H9 (cell line): ENCODE data around the gene CCDC178. TPM values are rescaled to one million over a fixed set of nuclear protein-coding genes. Genes with fewer than 3 reads are reported as not detected.

ENCODE experiments used
- DNase-seq: peaks from one replicate; pipeline ENCODE4 v3.0.0-alpha.2; 2017
- H2AFZ ChIP-seq: one replicate; pipeline ENCODE4 v1.6.1; 2013; ENCODE audit warnings: mild to moderate bottlenecking, low read length, control low read depth, moderate library complexity
- H2AK5ac ChIP-seq: 2 replicates; pipeline ENCODE4 v1.6.1; 2013; ENCODE audit warnings: low read length, control low read depth, mixed read lengths; ENCODE audit not compliant: insufficient read length
- H2BK120ac ChIP-seq: one replicate; pipeline ENCODE4 v1.6.1; 2013; ENCODE audit warnings: low read depth, mild to moderate bottlenecking, low read length, control low read depth, inconsistent platforms; ENCODE audit not compliant: poor library complexity, severe bottlenecking
- H2BK12ac ChIP-seq: 2 replicates; pipeline ENCODE4 v1.6.1; 2013; ENCODE audit warnings: low read length, control low read depth, mixed read lengths, low read depth; ENCODE audit not compliant: insufficient read length
- H2BK15ac ChIP-seq: 2 replicates; pipeline ENCODE4 v1.6.1; 2013; ENCODE audit warnings: low read depth, low read length, control low read depth
- H2BK20ac ChIP-seq: one replicate; pipeline ENCODE4 v1.6.1; 2013; ENCODE audit warnings: low read depth, mild to moderate bottlenecking, low read length, control low read depth, inconsistent platforms; ENCODE audit not compliant: poor library complexity, severe bottlenecking
- H2BK5ac ChIP-seq: 2 replicates; pipeline ENCODE4 v1.6.1; 2013; ENCODE audit warnings: low read length, control low read depth, mixed read lengths; ENCODE audit not compliant: insufficient read length
- H3K14ac ChIP-seq: 2 replicates; pipeline ENCODE4 v1.6.1; 2013; ENCODE audit warnings: low read length, control low read depth; ENCODE audit not compliant: insufficient read depth
- H3K18ac ChIP-seq: 2 replicates; pipeline ENCODE4 v1.6.1; 2013; ENCODE audit warnings: low read depth, mild to moderate bottlenecking, mixed read lengths, low read length, control low read depth; ENCODE audit not compliant: insufficient read length
- H3K23ac ChIP-seq: 2 replicates; pipeline ENCODE4 v1.6.1; 2013; ENCODE audit warnings: low read length, control low read depth, mixed read lengths, low read depth; ENCODE audit not compliant: insufficient read length
- H3K23me2 ChIP-seq: 2 replicates; pipeline ENCODE4 v1.6.1; 2013; ENCODE audit warnings: low read depth, mild to moderate bottlenecking, mixed read lengths, low read length, control low read depth; ENCODE audit not compliant: insufficient read length, poor library complexity, severe bottlenecking
- H3K27ac ChIP-seq: 2 replicates; pipeline ENCODE4 v1.5.1; 2013; ENCODE audit warnings: low read length, control low read depth, mixed read lengths, low read depth; ENCODE audit not compliant: insufficient read length
- H3K27me3 ChIP-seq: 2 replicates; pipeline ENCODE4 v1.6.1; 2013; ENCODE audit warnings: low read length, control low read depth, inconsistent platforms; ENCODE audit not compliant: insufficient read depth
- H3K4ac ChIP-seq: 2 replicates; pipeline ENCODE4 v1.6.1; 2013; ENCODE audit warnings: low read depth, mild to moderate bottlenecking, control low read depth, inconsistent platforms, low read length, moderate library complexity
- H3K4me1 ChIP-seq: 2 replicates; pipeline ENCODE4 v1.6.1; 2013; ENCODE audit warnings: low read length, control low read depth, inconsistent platforms; ENCODE audit not compliant: insufficient read depth
- H3K4me2 ChIP-seq: 2 replicates; pipeline ENCODE4 v1.6.1; 2013; ENCODE audit warnings: low read length, control low read depth, mixed read lengths; ENCODE audit not compliant: insufficient read length, insufficient read depth
- H3K56ac ChIP-seq: 2 replicates; pipeline ENCODE4 v1.6.1; 2013; ENCODE audit warnings: low read depth, mild to moderate bottlenecking, mixed read lengths, low read length, control low read depth; ENCODE audit not compliant: insufficient read length
- H3K79me1 ChIP-seq: 2 replicates; pipeline ENCODE4 v1.6.1; 2013; ENCODE audit warnings: low read depth, mild to moderate bottlenecking, moderate library complexity, low read length, control low read depth, inconsistent platforms; ENCODE audit not compliant: insufficient read depth, poor library complexity, severe bottlenecking
- H3K79me2 ChIP-seq: 2 replicates; pipeline ENCODE4 v1.6.1; 2013; ENCODE audit warnings: low read length, control low read depth, inconsistent platforms; ENCODE audit not compliant: insufficient read depth
- H3K9ac ChIP-seq: 2 replicates; pipeline ENCODE4 v1.6.1; 2013; ENCODE audit warnings: low read length, control low read depth, mixed read lengths; ENCODE audit not compliant: insufficient read length; ENCODE audit errors: extremely low read depth
- H3K9me3 ChIP-seq: one replicate; pipeline ENCODE4 v1.6.1; 2013; ENCODE audit warnings: low read depth, low read length, inconsistent platforms; ENCODE audit not compliant: control insufficient read depth
- H3T11ph ChIP-seq: one replicate; pipeline ENCODE4 v1.6.1; 2013; ENCODE audit warnings: mild to moderate bottlenecking, low read length, control low read depth, inconsistent platforms
- H4K20me1 ChIP-seq: one replicate; pipeline ENCODE4 v1.6.1; 2013; ENCODE audit not compliant: control insufficient read depth, insufficient read length, insufficient read depth
- H4K5ac ChIP-seq: 2 replicates; pipeline ENCODE4 v1.6.1; 2013; ENCODE audit warnings: low read depth, mild to moderate bottlenecking, mixed read lengths, low read length, control low read depth; ENCODE audit not compliant: insufficient read length
- H4K8ac ChIP-seq: replicated peaks from 2 replicates; pipeline ENCODE4 v1.6.1; 2013; ENCODE audit warnings: low read length, control low read depth, mixed read lengths, low read depth; ENCODE audit not compliant: insufficient read length
- H4K91ac ChIP-seq: 2 replicates; pipeline ENCODE4 v1.6.1; 2013; ENCODE audit warnings: low read depth, mild to moderate bottlenecking, moderate library complexity, mixed read lengths, low read length, control low read depth; ENCODE audit not compliant: insufficient read length
- H3K27ac Mint-ChIP-seq, 3 experiments: 2 replicates in 2 of 3; 3 replicates in 1 of 3; pipeline ENCODE4 v1.8.0; 2020 to 2021; ENCODE audit warnings: mixed read lengths in 3 of 3, mild to moderate bottlenecking in 1 of 3, moderate library complexity in 1 of 3
- H3K27me3 Mint-ChIP-seq: 2 replicates; pipeline ENCODE4 v1.8.0; 2021; ENCODE audit warnings: low read depth, mild to moderate bottlenecking, moderate library complexity, mixed read lengths
- H3K36me3 Mint-ChIP-seq, 3 experiments: 2 replicates in 2 of 3; 3 replicates in 1 of 3; pipeline ENCODE4 v1.8.0; 2020 to 2021; ENCODE audit warnings: low read depth in 3 of 3, mixed read lengths in 3 of 3; ENCODE audit not compliant: insufficient read depth in 1 of 3
- H3K4me1 Mint-ChIP-seq, 2 experiments: 2 replicates each; pipeline ENCODE4 v1.8.0; 2020; ENCODE audit warnings: mixed read lengths in 2 of 2
- H3K4me3 Mint-ChIP-seq, 2 experiments: 2 replicates in 1 of 2; 3 replicates in 1 of 2; pipeline ENCODE4 v1.8.0; 2020 to 2021; ENCODE audit warnings: mild to moderate bottlenecking in 2 of 2, mixed read lengths in 2 of 2, moderate library complexity in 1 of 2
- H3K9me3 Mint-ChIP-seq, 2 experiments: 2 replicates in 1 of 2; 3 replicates in 1 of 2; pipeline ENCODE4 v1.8.0; 2020; ENCODE audit warnings: mild to moderate bottlenecking in 2 of 2, mixed read lengths in 2 of 2, moderate library complexity in 1 of 2
- WGBS: extraction: QIAGEN DNeasy Blood & Tissue Kit; methylation state at CpG from one replicate; pipeline ENCODE4 v1.1.7; 2013; ENCODE audit warnings: missing lambda C conversion rate, low lambda C conversion rate, mixed read lengths; ENCODE audit not compliant: insufficient read length; ENCODE audit errors: extremely low coverage; 5-methylcytosine and 5-hydroxymethylcytosine counted together
- total RNA-seq: library from RNA; stranded (reverse); gene quantifications from 2 replicates; pipeline ENCODE4 v1.2.1, GENCODE V29; 2021
- TF ChIP-seq, protein P1 (sequence below): fragments of 200-600 bp; sonication (generic); conservative IDR thresholded peaks from 3 replicates; pipeline ENCODE4 v1.8.0; 2021; ENCODE audit warnings: antibody characterized with exemption, mild to moderate bottlenecking

Gene CCDC178
- total RNA-seq, 1 experiment from 2014 or later = not detected

DNA sequence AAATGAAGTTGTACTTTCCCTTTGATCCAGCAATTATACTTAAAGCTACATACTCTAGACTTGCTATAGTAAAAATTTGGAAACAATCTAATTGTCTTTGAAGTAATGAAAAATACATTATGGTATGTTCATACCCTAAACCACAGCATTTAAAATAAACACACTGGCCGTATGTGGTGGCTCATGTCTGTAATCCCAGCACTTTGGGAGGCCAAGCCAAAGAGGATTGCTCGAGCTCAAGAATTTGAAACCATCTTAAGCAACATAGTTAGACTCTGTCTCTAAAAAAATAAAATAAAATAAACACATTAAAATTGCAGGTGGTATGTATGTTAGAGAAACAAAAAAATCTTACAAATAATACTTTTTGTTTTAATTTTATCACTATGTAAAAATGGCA is 459.6 kb downstream of the CCDC178 start:
- Histone ChIP-seq H2BK15ac (no peak overlapping the region), H3K79me1 (no peaks in the 10 kb centered on the region), H2BK12ac (no peak overlapping the region), H3K4me1 (no peaks in the 10 kb centered on the region), H3K27me3 (no peaks in the 10 kb centered on the region), H3K4me2 (no peak overlapping the region), H4K8ac (no peak overlapping the region), H2AFZ (no peak overlapping the region), H3K23me2 (no peaks in the 10 kb centered on the region), H4K91ac (no peak overlapping the region), H3K18ac (no peak overlapping the region), H2BK120ac (no peak overlapping the region), H3T11ph (no peak overlapping the region), H2BK5ac (no peak overlapping the region), H3K4ac (no peak overlapping the region), H3K9ac (no peak overlapping the region), H2AK5ac (no peak overlapping the region), H2BK20ac (no peak overlapping the region), H3K14ac (no peak overlapping the region), H3K79me2 (no peaks in the 10 kb centered on the region), H4K20me1 (no peaks in the 10 kb centered on the region), H3K9me3 (no peaks in the 10 kb centered on the region), H3K23ac (no peak overlapping the region), H4K5ac (no peak overlapping the region), H3K27ac (no peak overlapping the region), H3K56ac (no peak overlapping the region)
- H3K4me1 Mint-ChIP-seq = 0 out of 4 replicates have a peak, but pooled peaks cover 0 to 3% of the 10 kb centered on the region in 2 experiments
- DNase-seq = no peak
- H3K27me3 Mint-ChIP-seq = no peaks in the 10 kb centered on the region
- H3K27ac Mint-ChIP-seq = no peak overlapping the region
- no peak overlapping the region for H3K4me3 Mint-ChIP-seq
- WGBS = no CpG with 5 or more reads among the region's 2 CpGs
- no peaks in the 10 kb centered on the region for H3K9me3 Mint-ChIP-seq
- TF ChIP-seq, protein P1, sequence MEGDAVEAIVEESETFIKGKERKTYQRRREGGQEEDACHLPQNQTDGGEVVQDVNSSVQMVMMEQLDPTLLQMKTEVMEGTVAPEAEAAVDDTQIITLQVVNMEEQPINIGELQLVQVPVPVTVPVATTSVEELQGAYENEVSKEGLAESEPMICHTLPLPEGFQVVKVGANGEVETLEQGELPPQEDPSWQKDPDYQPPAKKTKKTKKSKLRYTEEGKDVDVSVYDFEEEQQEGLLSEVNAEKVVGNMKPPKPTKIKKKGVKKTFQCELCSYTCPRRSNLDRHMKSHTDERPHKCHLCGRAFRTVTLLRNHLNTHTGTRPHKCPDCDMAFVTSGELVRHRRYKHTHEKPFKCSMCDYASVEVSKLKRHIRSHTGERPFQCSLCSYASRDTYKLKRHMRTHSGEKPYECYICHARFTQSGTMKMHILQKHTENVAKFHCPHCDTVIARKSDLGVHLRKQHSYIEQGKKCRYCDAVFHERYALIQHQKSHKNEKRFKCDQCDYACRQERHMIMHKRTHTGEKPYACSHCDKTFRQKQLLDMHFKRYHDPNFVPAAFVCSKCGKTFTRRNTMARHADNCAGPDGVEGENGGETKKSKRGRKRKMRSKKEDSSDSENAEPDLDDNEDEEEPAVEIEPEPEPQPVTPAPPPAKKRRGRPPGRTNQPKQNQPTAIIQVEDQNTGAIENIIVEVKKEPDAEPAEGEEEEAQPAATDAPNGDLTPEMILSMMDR = no peak
- no peaks in the 10 kb centered on the region for H3K36me3 Mint-ChIP-seq
